Stimulated activated CD4-positive, alpha-beta T cell treated with anti-CD3 and anti-CD28 coated beads, TNF-alpha, amount 100 ng/mL, for 48 hours (primary cell): ENCODE measurements around the gene RPP30.

Source experiments
- DNase-seq, 3 donors: peaks; one replicate each; pipeline ENCODE4 v3.0.0-alpha.2; 2020; ENCODE audit warnings: low read depth in 3 of 3

RPP30 gene

DNA sequence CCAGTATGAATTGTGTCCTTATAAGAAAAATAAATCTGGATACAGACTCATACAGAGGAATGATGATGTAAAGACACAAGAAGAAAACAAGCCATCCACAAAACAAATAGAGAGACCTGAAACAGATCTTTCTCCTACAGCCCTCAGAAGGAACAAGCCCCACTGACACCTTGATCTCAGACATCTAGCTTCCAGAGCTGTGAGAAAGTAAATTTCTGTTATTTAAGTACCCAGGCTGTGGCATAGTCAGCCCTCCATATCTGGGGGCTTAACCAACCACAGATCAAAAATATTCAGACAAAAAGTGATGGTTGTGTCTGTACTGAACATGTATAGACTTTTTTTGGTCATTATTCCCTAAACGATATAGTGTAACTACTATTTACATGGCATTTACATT lies 73.0 kb downstream of the RPP30 start:
- DNase-seq: no peak

DNA sequence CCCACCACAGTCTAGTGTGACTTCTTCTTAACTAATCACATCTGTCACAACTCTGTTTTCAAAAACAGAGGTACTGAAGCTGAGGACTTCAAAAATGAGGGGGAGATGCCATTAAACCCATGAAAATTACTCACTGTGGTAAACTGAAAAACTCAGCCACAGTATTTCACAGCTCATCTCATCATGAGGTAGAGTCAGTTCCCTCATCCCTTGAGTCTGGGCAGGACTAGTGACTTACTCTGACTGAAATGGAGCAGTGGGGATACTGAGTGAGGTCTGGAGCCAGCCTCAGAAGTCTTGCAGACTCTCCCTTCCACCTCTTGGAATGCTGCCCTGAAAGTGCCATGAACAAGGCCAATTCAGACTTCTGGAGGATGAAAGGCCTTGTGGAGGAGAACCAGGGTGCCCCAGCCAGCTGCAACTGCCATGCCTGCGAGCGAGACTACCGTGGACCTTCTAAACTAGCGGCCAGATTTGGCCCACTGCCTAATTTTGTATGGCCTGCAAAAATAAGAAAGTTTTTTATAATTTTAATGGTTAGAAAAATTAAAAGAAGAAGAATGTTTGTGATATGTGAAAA lies 73.8 kb downstream of the RPP30 start:
- no peak for DNase-seq

DNA sequence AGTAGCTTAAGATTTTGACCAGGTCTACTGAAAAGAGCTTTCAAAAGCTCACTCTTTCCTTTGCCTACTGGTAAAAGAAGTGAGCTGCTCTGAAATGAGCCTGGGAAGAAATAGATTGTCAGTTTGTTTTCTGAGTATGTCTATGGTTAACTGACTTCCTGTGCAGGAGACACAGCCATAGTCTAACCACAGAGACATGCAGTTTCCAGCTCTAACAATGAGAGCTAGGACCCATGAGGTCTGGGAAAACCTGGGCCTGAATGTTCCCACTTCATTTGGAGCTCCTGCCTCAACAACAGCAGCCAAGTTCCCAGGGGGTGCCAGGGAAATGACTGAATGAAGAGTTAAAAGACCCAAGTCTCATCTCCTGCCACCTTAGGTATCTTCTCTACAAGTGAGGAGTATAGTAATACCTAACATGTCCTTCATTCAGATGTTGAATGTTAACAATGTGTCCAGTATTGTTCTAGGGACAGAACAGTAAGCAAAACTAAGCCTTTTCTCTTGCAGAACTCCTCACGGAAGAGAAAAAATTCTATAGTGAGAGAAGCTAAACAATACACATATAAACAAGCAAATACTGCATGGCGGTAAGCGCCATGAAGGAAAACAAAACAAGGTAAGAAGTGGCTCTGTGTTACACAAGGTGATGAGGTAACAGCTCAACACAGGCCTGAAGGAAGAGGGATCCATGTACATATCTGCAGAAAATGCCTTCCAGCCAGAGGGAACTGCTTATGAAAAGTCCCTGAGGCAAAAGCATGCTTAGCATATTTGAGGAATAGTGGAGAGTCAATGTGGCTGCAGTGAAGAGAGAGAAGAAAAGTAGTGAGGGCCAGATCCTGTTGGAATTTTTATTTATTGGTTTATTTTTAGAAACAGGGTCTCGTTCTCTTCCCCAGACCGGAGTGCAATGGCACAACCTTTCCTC lies 75.5 kb downstream of the RPP30 start:
- DNase-seq: no peak
